ENCODE measurements around the gene CABCOCO1. TPM values are rescaled to one million over a fixed set of nuclear protein-coding genes. Genes with fewer than 3 reads are reported as not detected.

CABCOCO1 gene
- total and polyA plus RNA-seq, 2 of the 13 experiments (the other 11 are each of a cell fraction or from before 2014, with no cell fraction given): not detected

- CTCF ChIA-PET (ENCODE audit: low intra/inter-chr PET ratio, low total read pairs): no interaction called here
- ATAC-seq: no peak
- Histone ChIP-seq H3K9me3 (ENCODE audit: low read length) (no peaks in the 10 kb centered on the region), H3K27ac (ENCODE audit: extremely low read length, insufficient read depth, low read length) (no peak overlapping the region), H3K27me3 (ENCODE audit: control insufficient read depth in 1 of 2, insufficient read depth in 2 of 2, low read length in 2 of 2) (no peaks in the 10 kb centered on the region; a peak in 1 of 5 replicates), H3K4me2 (ENCODE audit: low read depth, low read length) (no peak overlapping the region), H3K79me2 (ENCODE audit: insufficient read depth, low read length) (no peaks in the 10 kb centered on the region), H3K4me1 (ENCODE audit: insufficient read depth, low read length) (no peaks in the 10 kb centered on the region), H3K9ac (ENCODE audit: insufficient read depth, low read depth, low read length) (no peak overlapping the region), H3K4me3 (replicated peaks in 1 of 3; ENCODE audit: insufficient read depth in 1 of 3, low read depth in 2 of 3, low read length in 3 of 3) (no peak overlapping the region), H2AFZ (ENCODE audit: low read length) (no peak overlapping the region), H4K20me1 (ENCODE audit: insufficient read depth, low read length) (no peaks in the 10 kb centered on the region), H3K36me3 (replicated peaks in 1 of 2; ENCODE audit: control insufficient read depth in 1 of 2, insufficient read depth in 2 of 2, low read length in 2 of 2) (no peaks in the 10 kb centered on the region)
- TF ChIP-seq MAFF (IDR thresholded peaks at IDR 0.05; ENCODE audit: low read depth, low read length) (no peak), MED1 (CRISPR knock-in tag; IDR thresholded peaks at IDR 0.05) (no peak), ZNF644 (CRISPR knock-in tag; IDR thresholded peaks at IDR 0.05; ENCODE audit: low read depth) (no peak), DBP (CRISPR knock-in tag; IDR thresholded peaks at IDR 0.05; ENCODE audit: not compliant biosample characterization) (no peak), SIX4 (CRISPR knock-in tag; IDR thresholded peaks at IDR 0.05) (no peak), SSRP1 (CRISPR knock-in tag; IDR thresholded peaks at IDR 0.05) (no peak), ZBTB4 (CRISPR knock-in tag; IDR thresholded peaks at IDR 0.05; ENCODE audit: borderline replicate concordance) (no peak), ZC3H4 (CRISPR knock-in tag; IDR thresholded peaks at IDR 0.05; ENCODE audit: borderline replicate concordance) (no peak), TMF1 (CRISPR knock-in tag; IDR thresholded peaks at IDR 0.05; ENCODE audit: low read depth) (no peak), RBM22 (optimal IDR thresholded peaks at IDR 0.05; ENCODE audit: low read length) (no peak), CHD2 (IDR thresholded peaks at IDR 0.05; ENCODE audit: low read depth, low read length) (no peak)
- no peak for FAIRE-seq
- no peak for DNase-seq (ENCODE audit: low spot score)
- POLR2A ChIA-PET: no interaction called here
- WGBS (ENCODE audit: low lambda C conversion rate): 13% methylated on average over 4 of the region's 4 CpGs
- BruUV-seq (replicated peaks): no TSS peak
- in situ Hi-C loops (cut with HindIII; ENCODE audit: extremely low pct_ligation_motif_present, low pct_unique_long_range_greater_than_20kb): no loop called here
- intact Hi-C loops (cut with micrococcal nuclease; ENCODE audit: unreplicated experiment): no loop called here
Measured at GRCh38 chr10:61698968-61699655, 36.4 kb downstream of the CABCOCO1 start.

All from HepG2 (cell line).